NB4 (cell line): ENCODE measurements around the gene PPIA.

Experiments
- DNase-seq: peaks from one replicate; pipeline ENCODE4 v3.0.0; 2010; ENCODE audit warnings: low read depth
- H3K4me3 ChIP-seq: one replicate; pipeline ENCODE4 v1.5.1; 2011; ENCODE audit warnings: mild to moderate bottlenecking, low read depth, low read length, moderate library complexity
- MYC ChIP-seq: IDR thresholded peaks from 2 replicates; pipeline ENCODE4 v1.6.1; 2011; ENCODE audit warnings: low read depth, low read length
- POLR2A ChIP-seq: IDR thresholded peaks from 2 replicates; pipeline ENCODE4 v1.6.1; 2011; ENCODE audit warnings: mild to moderate bottlenecking; ENCODE audit not compliant: insufficient read length; ENCODE audit errors: extremely low read depth
- TF ChIP-seq, protein P1 (sequence below): IDR thresholded peaks from 2 replicates; pipeline ENCODE4 v1.6.1; 2011; ENCODE audit warnings: low read depth, low read length
- TF ChIP-seq, protein P2 (sequence below): IDR thresholded peaks from one replicate; pipeline ENCODE4 v1.5.1; 2012; ENCODE audit warnings: low read depth, low read length

Gene PPIA

DNA sequence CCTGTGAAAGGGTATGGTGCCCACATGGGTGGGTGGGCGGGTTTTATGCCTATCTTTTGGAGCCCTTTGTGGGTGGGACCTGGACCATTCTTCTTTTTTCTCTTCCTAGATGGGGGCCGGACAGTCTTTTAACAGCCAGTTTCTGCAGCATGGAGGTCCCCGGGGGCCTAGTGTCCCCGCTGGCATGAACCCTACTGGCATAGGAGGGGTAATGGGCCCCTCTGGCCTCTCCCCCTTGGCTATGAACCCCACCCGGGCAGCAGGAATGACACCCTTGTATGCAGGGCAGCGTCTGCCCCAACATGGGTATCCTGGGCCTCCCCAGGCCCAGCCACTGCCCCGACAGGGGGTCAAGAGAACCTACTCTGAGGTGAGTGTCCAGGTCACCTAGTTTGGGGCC is 38.7 kb upstream of the PPIA start:
- DNase-seq = no peak
- TF ChIP-seq, protein P1, sequence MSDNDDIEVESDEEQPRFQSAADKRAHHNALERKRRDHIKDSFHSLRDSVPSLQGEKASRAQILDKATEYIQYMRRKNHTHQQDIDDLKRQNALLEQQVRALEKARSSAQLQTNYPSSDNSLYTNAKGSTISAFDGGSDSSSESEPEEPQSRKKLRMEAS = no peak
- no peak for TF ChIP-seq POLR2A
- TF ChIP-seq MYC = no peak
- TF ChIP-seq, protein P2, sequence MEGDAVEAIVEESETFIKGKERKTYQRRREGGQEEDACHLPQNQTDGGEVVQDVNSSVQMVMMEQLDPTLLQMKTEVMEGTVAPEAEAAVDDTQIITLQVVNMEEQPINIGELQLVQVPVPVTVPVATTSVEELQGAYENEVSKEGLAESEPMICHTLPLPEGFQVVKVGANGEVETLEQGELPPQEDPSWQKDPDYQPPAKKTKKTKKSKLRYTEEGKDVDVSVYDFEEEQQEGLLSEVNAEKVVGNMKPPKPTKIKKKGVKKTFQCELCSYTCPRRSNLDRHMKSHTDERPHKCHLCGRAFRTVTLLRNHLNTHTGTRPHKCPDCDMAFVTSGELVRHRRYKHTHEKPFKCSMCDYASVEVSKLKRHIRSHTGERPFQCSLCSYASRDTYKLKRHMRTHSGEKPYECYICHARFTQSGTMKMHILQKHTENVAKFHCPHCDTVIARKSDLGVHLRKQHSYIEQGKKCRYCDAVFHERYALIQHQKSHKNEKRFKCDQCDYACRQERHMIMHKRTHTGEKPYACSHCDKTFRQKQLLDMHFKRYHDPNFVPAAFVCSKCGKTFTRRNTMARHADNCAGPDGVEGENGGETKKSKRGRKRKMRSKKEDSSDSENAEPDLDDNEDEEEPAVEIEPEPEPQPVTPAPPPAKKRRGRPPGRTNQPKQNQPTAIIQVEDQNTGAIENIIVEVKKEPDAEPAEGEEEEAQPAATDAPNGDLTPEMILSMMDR = no peak
- no peak overlapping the region for H3K4me3 ChIP-seq

DNA sequence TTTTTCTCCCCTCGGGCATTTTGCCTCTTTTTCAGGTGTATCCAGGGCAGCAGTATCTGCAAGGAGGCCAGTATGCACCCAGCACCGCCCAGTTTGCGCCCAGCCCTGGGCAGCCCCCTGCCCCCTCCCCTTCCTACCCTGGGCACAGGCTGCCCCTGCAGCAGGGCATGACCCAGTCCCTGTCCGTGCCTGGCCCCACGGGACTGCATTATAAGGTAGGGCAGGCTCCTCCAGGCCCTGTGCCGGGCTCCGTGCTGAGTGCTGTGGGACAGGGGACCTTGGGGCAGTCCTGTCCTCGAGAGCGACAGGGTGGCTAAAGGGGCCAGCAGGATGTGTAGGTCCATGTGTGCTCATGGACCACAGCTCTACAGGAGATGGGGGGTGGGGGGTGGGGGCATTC is 37.2 kb upstream of the PPIA start:
- H3K4me3 ChIP-seq = no peak overlapping the region
- no peak for DNase-seq
- TF ChIP-seq MYC (no peak), POLR2A (no peak)
- TF ChIP-seq, protein P2 = no peak
- TF ChIP-seq, protein P1 = no peak

DNA sequence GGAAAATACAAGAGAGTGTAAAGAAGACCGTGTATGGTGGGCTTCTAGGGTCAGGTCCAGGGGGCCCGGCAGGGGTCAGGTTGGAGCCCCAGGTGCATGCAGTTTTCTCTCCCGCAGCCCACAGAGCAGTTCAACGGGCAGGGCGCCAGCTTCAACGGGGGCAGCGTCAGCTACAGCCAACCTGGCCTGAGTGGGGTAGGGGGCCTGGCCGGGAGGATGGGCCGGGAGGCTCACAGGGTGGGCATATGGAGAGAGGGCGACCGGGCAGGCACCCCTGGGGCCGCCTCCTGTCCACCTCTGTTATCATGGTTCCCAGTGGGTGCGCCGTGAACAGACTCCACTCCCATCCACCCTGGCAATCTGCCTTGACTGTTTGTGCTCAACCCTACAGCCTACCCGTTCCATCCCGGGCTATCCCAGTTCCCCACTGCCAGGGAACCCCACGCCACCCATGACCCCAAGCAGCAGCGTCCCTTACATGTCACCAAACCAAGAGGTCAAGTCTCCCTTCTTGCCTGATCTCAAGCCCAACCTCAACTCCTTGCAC is 36.4 kb upstream of the PPIA start:
- no peak for DNase-seq
- TF ChIP-seq MYC (no peak), POLR2A (no peak)
- TF ChIP-seq, protein P1 = no peak
- TF ChIP-seq, protein P2 = no peak
- H3K4me3 ChIP-seq = no peak overlapping the region

DNA sequence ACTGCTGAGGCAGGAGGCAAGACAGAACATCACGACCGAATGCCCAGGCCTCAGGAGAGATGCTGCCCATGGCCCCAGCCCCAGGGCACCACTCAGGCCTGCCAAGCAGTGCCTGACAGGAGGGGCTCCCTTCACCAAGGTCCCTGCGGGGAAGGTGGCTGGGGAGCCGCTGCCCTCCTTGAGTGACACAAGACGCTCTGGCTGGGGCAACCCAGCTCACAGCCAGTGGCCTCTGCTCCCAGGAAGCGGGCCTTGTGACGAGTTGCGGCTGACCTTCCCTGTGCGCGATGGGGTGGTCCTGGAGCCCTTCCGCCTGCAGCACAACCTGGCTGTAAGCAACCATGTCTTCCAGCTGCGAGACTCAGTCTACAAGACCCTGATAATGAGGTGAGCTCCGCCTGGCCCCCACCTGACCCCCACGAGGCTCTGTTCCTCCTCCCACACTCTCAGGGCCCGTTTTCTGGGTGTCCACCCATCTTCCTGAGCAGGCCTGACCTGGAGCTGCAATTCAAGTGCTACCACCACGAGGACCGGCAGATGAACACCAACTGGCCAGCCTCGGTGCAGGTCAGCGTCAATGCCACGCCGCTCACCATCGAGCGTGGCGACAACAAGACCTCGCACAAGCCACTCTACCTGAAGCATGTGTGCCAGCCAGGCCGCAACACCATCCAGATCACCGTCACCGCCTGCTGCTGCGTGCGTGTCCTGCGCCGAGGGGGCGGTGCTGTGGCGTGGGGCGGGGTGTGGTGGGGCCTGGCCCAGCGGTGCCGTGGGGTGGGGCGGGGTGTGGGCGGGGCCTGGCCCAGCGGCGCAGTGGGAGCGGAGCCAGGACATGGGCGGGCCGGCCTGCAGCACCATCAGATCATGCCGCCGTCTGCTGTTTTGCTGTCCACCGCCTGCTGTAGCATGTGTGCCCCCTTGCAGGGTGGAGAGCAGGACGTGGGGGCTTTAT is 35.0 kb upstream of the PPIA start:
- TF ChIP-seq, protein P2 = no peak
- TF ChIP-seq POLR2A (no peak), MYC (no peak)
- TF ChIP-seq, protein P1 = no peak
- H3K4me3 ChIP-seq = no peak overlapping the region
- DNase-seq = no peak

DNA sequence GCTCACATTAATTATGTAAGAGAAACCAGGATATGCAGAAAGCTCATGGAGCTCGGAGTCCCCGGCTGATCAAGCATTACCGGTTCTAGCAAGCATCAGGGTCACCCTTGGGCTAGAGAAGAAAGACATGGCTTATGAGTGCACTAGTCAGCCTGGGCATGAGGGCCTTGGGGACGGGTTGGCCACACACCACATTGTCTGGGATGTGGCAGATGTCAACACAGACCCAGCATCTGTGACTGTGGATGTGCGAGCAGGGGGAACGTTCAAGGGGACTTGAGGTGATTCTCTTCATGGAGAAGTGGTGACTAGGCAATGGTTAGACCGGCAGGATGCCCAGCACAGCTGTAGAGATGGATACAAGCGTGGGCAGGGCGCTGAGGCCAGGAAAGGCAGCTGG is 34.2 kb upstream of the PPIA start:
- no peak for DNase-seq
- no peak overlapping the region for H3K4me3 ChIP-seq
- TF ChIP-seq POLR2A = no peak
- TF ChIP-seq MYC = no peak
- TF ChIP-seq, protein P2 = no peak
- TF ChIP-seq, protein P1 = no peak
